ENCODE measurements around the gene DHCR24.

DHCR24 gene

GRCh38 chr1:54833121-54833520 lies 53.9 kb downstream of the DHCR24 start:
- no peak for TF ChIP-seq TAF1 (IDR thresholded peaks at IDR 0.05; ENCODE audit: low read depth)
- no peak for TF ChIP-seq YY1 (IDR thresholded peaks at IDR 0.05; ENCODE audit: low read depth)
- no peak for TF ChIP-seq TEAD4 (IDR thresholded peaks at IDR 0.05)
- no peak for TF ChIP-seq EGR1 (IDR thresholded peaks at IDR 0.05)
- TF ChIP-seq REST (IDR thresholded peaks at IDR 0.05; ENCODE audit: low read depth): no peak
- TF ChIP-seq FOXM1 (IDR thresholded peaks at IDR 0.05; ENCODE audit: borderline replicate concordance, low read depth): no peak
- TF ChIP-seq TCF12 (IDR thresholded peaks at IDR 0.05; ENCODE audit: low read depth): no peak
- no peak for TF ChIP-seq RAD21 (IDR thresholded peaks at IDR 0.05; ENCODE audit: low read depth)
- no peak for TF ChIP-seq CEBPB (IDR thresholded peaks at IDR 0.05)
- TF ChIP-seq MAX (IDR thresholded peaks at IDR 0.05): no peak
- no peak for TF ChIP-seq NFIC (IDR thresholded peaks at IDR 0.05)
- no peak for TF ChIP-seq CREB1 (IDR thresholded peaks at IDR 0.05; ENCODE audit: low read depth)
- TF ChIP-seq ZBTB7A (IDR thresholded peaks at IDR 0.05; ENCODE audit: low read depth): no peak
- TF ChIP-seq USF1 (IDR thresholded peaks at IDR 0.05): no peak
- TF ChIP-seq EP300 (IDR thresholded peaks at IDR 0.05; ENCODE audit: borderline replicate concordance): no peak

- TF ChIP-seq CREB1 (IDR thresholded peaks at IDR 0.05; ENCODE audit: low read depth): no peak
- no peak for TF ChIP-seq NFIC (IDR thresholded peaks at IDR 0.05)
- no peak for TF ChIP-seq RAD21 (IDR thresholded peaks at IDR 0.05; ENCODE audit: low read depth)
- no peak for TF ChIP-seq YY1 (IDR thresholded peaks at IDR 0.05; ENCODE audit: low read depth)
- TF ChIP-seq TEAD4 (IDR thresholded peaks at IDR 0.05): no peak
- TF ChIP-seq EGR1 (IDR thresholded peaks at IDR 0.05): no peak
- no peak for TF ChIP-seq TAF1 (IDR thresholded peaks at IDR 0.05; ENCODE audit: low read depth)
Observed at GRCh38 chr1:54826226-54826816, 60.7 kb downstream of the DHCR24 start.

- TF ChIP-seq ZBTB7A (IDR thresholded peaks at IDR 0.05; ENCODE audit: low read depth) (no peak), RAD21 (IDR thresholded peaks at IDR 0.05; ENCODE audit: low read depth) (no peak), FOXM1 (IDR thresholded peaks at IDR 0.05; ENCODE audit: borderline replicate concordance, low read depth) (no peak), USF1 (IDR thresholded peaks at IDR 0.05) (no peak), YY1 (IDR thresholded peaks at IDR 0.05; ENCODE audit: low read depth) (no peak), TAF1 (IDR thresholded peaks at IDR 0.05; ENCODE audit: low read depth) (no peak), TCF12 (IDR thresholded peaks at IDR 0.05; ENCODE audit: low read depth) (no peak), REST (IDR thresholded peaks at IDR 0.05; ENCODE audit: low read depth) (no peak), CEBPB (IDR thresholded peaks at IDR 0.05) (no peak), EP300 (IDR thresholded peaks at IDR 0.05; ENCODE audit: borderline replicate concordance) (no peak), NFIC (IDR thresholded peaks at IDR 0.05) (no peak), CREB1 (IDR thresholded peaks at IDR 0.05; ENCODE audit: low read depth) (no peak), MAX (IDR thresholded peaks at IDR 0.05) (no peak), EGR1 (IDR thresholded peaks at IDR 0.05) (no peak), TEAD4 (IDR thresholded peaks at IDR 0.05) (no peak)
Observed at GRCh38 chr1:54825696-54826095, 61.3 kb downstream of the DHCR24 start.

GRCh38 chr1:54823670-54824069 lies 63.3 kb downstream of the DHCR24 start:
- TF ChIP-seq YY1 (IDR thresholded peaks at IDR 0.05; ENCODE audit: low read depth) (no peak), FOXM1 (IDR thresholded peaks at IDR 0.05; ENCODE audit: borderline replicate concordance, low read depth) (no peak), USF1 (IDR thresholded peaks at IDR 0.05) (no peak), TEAD4 (IDR thresholded peaks at IDR 0.05) (no peak), RAD21 (IDR thresholded peaks at IDR 0.05; ENCODE audit: low read depth) (no peak), ZBTB7A (IDR thresholded peaks at IDR 0.05; ENCODE audit: low read depth) (no peak), EGR1 (IDR thresholded peaks at IDR 0.05) (no peak), CREB1 (IDR thresholded peaks at IDR 0.05; ENCODE audit: low read depth) (no peak), CEBPB (IDR thresholded peaks at IDR 0.05) (no peak), MAX (IDR thresholded peaks at IDR 0.05) (no peak), REST (IDR thresholded peaks at IDR 0.05; ENCODE audit: low read depth) (no peak), NFIC (IDR thresholded peaks at IDR 0.05) (no peak)

Data from Ishikawa (cell line).